ENCODE data around the gene PLOD3. TPM values are rescaled to one million over a fixed set of nuclear protein-coding genes. Genes with fewer than 3 reads are reported as not detected.
A peak's percentile ranks its signal among the peaks of the same experiment; 100 is the strongest.

PLOD3 gene
- total and polyA plus RNA-seq, 9 donors: 14.2 to 51.9 (median 38.5) TPM

DNA sequence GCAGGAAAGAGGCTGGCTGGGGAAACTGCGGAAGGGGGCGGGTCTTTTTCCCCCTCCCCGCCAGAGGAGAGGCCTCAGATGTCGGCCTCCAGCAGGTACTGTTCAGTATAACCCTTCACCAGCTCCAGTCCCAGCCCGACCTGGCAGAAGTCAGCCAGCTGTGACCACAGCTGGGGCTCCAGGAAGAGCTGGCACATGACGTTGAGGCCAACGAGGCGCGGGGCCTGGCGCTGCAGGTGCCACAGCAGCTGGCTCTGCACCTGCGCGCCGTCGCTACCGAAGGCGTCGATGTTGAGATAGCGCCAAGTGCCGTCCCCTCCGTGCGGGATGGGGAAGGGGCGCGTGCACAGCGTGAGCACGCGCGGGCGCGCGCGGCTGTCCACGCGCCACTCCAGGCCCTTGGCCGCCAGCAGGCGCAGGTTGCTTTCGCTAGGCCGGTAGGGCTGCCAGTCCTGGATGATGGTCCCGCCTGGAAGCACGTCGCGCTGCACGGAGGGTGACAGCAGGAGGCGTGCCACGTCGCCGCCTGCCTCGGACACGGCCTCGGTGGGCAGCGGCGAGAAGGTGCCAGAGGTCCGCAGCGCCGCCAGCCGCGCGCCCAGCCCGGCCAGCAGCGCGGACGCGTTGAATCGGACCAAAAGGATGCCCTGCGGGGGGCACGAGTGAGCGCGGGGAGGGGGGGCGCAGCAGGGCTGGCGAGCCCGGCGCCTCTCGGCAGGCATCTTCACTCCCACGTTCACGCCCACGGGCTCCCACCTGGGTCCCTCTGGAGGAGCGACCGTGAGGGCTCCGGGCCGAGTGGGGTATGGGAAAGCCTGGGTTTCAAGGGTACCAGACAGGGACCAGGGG is 45.2 kb downstream of the PLOD3 start:
- no peak for DNase-seq
- Histone ChIP-seq H3K9me3 (no peaks in the 10 kb centered on the region), H3K36me3 (no peaks in the 10 kb centered on the region), H3K27me3 (peaks cover 5% of the 10 kb centered on the region), H3K27ac (no peak overlapping the region), H3K4me3 (no peak overlapping the region), H3K4me1 (ENCODE audit: insufficient read depth) (peaks cover 7% of the 10 kb centered on the region)
- intact Hi-C loops (cut with DNase I): loop anchor here in 1 of 4 donors (10.0 kb wide), 1 partner anchor 113 kb away; no protein-coding TSS in a partner anchor
- WGBS, 3 donors: 0 to 1% (median 1%) methylated on average over 41 to 79 of the region's 79 CpGs
- TF ChIP-seq EP300 (IDR thresholded peaks at IDR 0.05): no peak
- no peak for TF ChIP-seq POLR2A (IDR thresholded peaks at IDR 0.05)
- TF ChIP-seq, protein P1, sequence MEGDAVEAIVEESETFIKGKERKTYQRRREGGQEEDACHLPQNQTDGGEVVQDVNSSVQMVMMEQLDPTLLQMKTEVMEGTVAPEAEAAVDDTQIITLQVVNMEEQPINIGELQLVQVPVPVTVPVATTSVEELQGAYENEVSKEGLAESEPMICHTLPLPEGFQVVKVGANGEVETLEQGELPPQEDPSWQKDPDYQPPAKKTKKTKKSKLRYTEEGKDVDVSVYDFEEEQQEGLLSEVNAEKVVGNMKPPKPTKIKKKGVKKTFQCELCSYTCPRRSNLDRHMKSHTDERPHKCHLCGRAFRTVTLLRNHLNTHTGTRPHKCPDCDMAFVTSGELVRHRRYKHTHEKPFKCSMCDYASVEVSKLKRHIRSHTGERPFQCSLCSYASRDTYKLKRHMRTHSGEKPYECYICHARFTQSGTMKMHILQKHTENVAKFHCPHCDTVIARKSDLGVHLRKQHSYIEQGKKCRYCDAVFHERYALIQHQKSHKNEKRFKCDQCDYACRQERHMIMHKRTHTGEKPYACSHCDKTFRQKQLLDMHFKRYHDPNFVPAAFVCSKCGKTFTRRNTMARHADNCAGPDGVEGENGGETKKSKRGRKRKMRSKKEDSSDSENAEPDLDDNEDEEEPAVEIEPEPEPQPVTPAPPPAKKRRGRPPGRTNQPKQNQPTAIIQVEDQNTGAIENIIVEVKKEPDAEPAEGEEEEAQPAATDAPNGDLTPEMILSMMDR (IDR thresholded peaks at IDR 0.05): no peak

DNA sequence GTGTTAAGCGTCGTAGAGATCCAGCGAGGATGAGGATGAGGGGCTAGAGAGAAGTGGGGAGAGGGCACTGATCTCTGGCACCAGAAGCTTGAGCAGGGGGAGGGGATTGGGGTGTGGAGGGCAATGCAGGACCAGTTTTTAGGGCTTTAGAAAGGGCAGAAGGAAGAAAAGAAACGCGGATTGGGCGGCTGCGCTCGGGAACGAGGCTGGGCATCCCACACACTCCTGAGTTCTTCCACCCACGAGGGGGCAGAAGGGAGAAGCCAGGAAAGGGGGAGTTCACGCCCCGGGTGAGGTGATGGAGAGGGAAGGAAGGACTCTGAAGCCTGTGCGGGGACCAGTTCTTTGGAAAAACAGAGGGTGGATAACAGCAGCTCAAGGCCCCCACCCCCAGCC is 45.9 kb downstream of the PLOD3 start:
- WGBS, 3 donors: 1% methylated on average over 12 to 13 of the region's 13 CpGs
- DNase-seq: no peak
- TF ChIP-seq POLR2A (IDR thresholded peaks at IDR 0.05): no peak
- H3K36me3 ChIP-seq: no peaks in the 10 kb centered on the region
- intact Hi-C loops (cut with DNase I): loop anchor here in 1 of 4 donors (10.0 kb wide), 1 partner anchor 113 kb away; no protein-coding TSS in a partner anchor
- no peaks in the 10 kb centered on the region for H3K9me3 ChIP-seq
- H3K4me3 ChIP-seq: no peak overlapping the region
- no peak overlapping the region for H3K27ac ChIP-seq
- peaks cover 7% of the 10 kb centered on the region for H3K27me3 ChIP-seq
- H3K4me1 ChIP-seq (ENCODE audit: insufficient read depth): peaks cover 7% of the 10 kb centered on the region

DNA sequence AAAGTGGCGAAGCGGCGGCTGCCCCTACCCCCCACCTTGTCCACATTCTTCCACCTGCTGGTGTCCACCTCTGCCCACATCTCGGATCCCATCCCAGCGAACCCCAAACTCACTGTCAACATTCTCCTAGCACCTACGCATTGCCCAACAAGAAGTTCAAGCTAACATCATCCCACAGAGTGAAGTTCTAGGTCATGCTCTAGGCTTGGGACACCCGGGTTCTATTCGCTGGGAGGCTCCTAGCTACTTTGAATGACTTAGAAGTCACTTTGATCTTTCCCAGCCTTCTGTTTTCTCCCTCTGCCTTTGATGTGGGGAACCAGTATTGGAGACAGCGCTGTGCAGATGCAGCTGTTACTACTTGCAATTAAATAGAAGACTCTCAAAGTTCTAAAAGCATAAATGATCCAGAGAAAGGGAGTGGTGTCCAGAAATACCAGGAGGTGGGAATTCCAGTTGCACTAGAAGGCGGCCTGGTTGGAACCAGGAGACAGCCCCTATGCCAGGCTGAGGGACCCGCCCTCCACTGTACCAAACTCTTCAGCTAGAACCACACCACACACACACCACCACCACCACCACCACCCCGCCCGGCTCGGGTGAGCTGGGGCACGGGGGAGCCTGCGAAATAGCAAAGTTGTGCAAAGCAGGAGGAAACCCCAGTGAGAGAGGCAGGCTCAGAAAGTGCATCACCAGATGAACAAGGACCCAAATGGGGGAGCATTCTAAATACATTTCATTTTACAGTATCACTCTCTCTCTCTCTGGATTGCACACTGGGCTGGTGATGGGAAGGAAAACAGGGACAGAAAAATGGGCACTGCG is 46.6 kb downstream of the PLOD3 start:
- no peak for DNase-seq
- Histone ChIP-seq H3K4me1 (ENCODE audit: insufficient read depth) (peaks cover 7% of the 10 kb centered on the region), H3K27me3 (peaks cover 7% of the 10 kb centered on the region), H3K27ac (no peak overlapping the region), H3K36me3 (no peaks in the 10 kb centered on the region), H3K9me3 (no peaks in the 10 kb centered on the region), H3K4me3 (no peak overlapping the region)
- TF ChIP-seq POLR2A (IDR thresholded peaks at IDR 0.05): no peak
- no peak for TF ChIP-seq EP300 (IDR thresholded peaks at IDR 0.05)
- TF ChIP-seq, protein P1 (IDR thresholded peaks at IDR 0.05): no peak
- intact Hi-C loops (cut with DNase I): loop anchor here in 1 of 4 donors (10.0 kb wide), 1 partner anchor 114 kb away; no protein-coding TSS in a partner anchor
- 3 to 4% (median 4%) methylated on average over 17 of the region's 17 CpGs for WGBS, 3 donors

DNA sequence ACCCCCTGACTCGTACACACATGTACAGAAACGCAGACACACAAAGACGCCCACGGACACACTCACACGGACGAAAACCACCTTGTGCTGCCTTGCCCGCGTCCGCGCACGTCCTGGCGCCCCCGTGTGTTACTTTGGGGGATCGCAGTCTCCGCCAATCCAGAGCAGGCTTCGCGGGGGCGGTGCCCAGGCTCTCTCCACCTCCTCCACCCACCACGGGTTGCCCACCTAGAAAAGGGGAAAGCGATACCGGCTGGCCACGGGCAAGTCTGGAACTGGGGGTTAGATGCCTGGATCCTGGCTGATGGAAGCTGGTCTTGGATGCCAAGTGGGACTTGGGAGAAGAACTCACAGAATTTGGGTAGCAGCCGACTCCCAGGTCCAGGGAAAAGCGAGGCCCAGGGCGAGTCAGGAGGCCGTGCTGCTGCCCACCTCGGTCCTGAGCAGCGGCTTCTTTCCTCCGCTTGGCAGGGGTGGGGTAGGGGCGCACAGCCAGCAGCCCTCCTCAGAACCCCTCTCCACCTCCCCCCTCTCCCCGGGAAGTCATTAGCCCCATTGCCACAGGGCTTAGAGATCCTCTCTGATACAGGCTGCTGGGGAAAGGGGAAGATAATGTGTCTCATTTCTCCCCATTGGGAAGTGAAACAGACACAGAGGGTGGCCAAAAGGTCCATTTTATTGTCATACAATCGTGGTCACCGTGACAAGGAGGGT is 47.4 kb downstream of the PLOD3 start:
- Histone ChIP-seq H3K9me3 (no peaks in the 10 kb centered on the region), H3K36me3 (no peaks in the 10 kb centered on the region), H3K27ac (no peak overlapping the region), H3K27me3 (peaks cover 7% of the 10 kb centered on the region), H3K4me1 (ENCODE audit: insufficient read depth) (peaks cover 9% of the 10 kb centered on the region), H3K4me3 (no peak overlapping the region)
- WGBS, 3 donors: 0 to 1% (median 1%) methylated on average over 25 to 33 of the region's 33 CpGs
- intact Hi-C loops (cut with DNase I): loop anchor here in 3 of 4 donors (5.0 to 10.0 kb wide), 4 partner anchors 72 to 275 kb away; partner anchors contain the start of gene ACHE (in 1 of the 3)
- peak; percentile 45 to 81 (median 71) for DNase-seq
- TF ChIP-seq POLR2A (IDR thresholded peaks at IDR 0.05): no peak
- TF ChIP-seq EP300 (IDR thresholded peaks at IDR 0.05): no peak
- TF ChIP-seq, protein P1 (IDR thresholded peaks at IDR 0.05): peak; percentile 62 to 68 (median 66)
